Femur (tissue), 1 donor: ENCODE results near the gene FANCC.

Experiments used
- DNase-seq: peaks from one replicate; pipeline ENCODE4 v3.0.0-alpha.2; 2017

Gene FANCC

DNA sequence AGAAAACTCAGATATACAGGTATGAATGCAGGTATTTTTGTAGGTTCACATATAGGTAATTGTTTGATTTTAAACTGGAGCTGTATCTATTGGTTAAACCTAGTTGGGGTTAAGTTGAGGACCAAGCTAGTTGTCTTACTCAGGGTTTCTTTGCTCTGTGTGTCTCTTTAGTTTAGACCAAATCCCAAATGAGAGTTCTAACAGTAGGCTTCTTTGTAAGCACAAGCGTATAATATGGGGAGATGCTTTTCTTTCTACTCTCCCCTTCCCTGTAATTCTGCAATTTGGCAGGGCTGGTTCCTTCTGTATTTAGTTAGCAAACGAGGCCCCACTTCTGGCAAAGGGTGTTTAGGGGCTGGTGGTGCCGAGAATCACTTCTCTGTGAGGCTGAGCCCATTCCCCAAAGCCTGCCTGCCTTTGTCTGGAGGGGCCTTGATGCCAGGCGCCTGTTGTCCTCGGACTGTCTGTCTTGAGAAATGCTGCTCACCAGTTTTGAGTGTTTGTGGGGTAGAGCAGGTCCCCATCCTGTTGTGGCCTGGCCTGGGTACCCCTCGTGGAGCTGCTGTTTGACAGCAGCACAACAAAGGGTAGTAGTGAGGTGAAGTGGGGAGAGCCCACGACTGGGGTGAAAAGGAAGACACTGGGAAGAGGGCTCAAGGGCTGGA is 259.3 kb downstream of the FANCC start:
- no peak for DNase-seq

DNA sequence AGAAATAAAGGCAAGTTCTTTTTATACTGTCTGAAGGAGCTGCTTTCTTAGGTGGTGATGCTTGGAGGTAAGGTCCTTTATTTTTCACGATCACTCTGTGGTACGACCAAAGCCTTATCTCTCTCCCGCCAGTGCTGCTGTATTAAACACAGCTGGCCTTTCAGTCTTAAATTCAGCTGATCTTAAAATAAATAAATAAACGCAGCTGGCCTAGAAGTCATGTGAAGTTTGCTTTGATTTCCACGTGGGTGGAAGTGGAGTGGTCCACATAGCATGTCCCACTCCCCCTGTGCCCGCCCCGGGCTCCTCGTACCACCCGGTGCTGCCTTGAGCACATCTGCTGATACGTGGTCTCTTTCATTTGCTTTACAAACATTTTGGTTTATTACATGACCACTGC is 260.4 kb downstream of the FANCC start:
- DNase-seq: no peak

DNA sequence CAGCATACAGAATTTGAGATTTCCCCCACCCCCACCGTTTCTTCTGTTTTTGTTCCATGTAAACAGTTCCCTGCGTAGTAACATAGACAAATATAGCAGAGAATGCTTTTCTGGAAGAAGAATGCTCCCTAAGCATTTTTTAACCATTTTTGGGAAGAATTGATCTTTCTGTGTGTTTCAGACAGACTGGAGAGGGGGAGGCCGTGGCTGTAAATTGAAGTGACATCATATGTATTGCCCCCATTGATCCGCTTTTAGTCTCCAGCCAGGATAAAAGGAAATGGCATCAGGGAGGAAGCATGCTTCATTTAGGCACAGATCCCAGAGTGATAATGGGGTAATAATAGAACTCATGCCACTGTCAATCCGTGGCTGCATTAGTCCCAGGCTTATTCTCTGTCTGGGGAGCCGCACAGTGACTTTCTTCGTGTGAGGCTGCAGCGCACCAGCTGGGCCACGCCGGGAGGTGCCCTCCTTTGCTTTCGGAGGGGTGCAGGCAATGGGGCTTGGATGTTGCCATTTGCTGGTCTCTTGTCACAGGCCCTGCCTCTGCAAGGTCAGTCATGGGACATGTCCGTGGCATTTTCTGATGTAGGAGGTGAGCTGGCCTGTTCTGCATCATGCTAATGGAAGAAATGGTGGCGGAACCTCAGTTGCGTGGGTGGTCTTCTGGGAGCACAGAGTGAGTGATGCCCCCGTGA is 261.5 kb downstream of the FANCC start:
- peak; percentile 73 for DNase-seq

DNA sequence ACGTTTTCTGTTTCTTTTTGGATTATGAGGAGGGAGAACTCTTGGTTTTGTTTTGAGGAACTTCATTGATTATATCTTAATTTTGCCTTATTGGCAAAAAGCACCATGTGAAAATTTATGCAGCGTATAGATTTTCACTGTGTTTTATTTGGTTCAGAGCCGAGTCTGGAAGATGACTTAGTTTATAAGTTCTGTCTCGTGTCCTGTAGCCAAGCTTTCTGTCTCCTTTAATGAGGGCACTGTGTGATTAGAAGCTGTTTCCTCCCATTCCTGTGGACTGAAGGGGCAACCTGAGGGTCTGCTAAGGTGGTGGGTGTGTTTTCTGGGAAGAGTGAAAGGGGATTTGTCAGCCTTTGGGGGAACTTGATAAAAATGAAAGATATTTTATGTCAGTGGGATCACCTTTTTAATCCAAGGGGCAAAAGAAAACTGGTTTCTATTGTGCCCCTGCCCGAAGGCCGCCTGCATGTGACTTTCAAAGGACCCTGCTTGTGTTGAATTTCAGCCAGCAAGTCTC is 262.1 kb downstream of the FANCC start:
- no peak for DNase-seq

DNA sequence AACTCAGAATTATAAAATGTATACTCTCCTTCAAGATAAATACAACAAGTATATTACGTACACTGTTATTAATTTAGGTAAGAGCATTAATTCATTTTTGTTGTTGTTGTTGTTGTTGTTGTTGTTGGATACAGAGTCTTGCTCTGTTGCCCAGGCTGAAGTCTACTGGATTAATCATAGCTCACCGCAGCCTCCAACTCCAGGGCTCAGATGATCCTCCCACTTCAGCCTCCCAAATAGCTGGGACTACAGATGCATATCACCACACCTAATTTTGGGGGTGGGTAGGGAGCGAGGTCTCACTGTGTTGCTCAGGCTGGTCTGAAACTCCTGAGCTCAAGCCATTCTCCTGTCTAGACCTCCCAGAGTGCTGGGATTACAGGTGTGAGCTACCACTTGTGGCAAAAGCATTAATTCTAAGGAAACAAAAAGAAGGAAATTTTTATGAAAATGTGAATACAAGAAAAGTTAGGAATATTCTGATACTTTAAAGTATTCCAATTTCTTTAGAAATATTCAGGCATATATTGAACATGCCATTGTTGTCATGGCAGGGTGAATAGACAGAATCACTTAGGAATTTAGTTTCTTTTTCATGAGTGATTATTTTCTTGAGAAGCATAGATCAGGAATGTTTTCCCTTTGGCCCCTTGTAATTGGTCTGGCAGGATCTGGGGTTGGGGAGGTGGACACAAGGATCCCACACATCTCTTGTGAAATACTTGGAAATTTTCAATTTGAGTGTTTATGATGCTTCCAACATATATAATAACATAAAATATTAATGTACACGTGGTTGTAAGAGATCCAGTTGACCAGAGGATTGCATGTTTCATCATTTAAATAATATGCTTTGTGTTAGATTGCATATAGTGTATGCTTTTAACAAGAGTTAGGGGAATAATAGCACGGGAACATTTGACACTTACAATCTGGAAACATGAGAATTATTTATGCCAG is 263.6 kb downstream of the FANCC start:
- DNase-seq: no peak

DNA sequence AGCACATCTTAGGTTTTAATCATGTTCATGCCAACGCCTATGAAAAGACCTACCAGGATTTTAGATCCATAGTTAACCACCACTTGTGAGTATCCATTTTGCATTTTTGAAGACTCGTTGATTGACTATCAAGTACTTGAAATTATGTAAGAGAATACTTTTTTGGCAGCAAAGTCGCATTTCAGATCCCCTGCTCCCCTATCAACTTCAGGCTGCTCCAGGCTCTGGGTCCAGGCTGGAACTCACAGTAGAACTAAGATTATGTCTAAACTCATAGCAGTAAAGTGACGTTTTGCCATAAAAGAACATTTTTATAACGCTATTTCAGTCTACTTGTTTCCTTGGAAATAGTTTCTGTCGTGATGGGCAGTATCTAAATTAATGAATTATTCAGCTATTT is 267.7 kb downstream of the FANCC start:
- DNase-seq: no peak
